SK-N-MC (cell line): Measurements from ENCODE around the gene ZKSCAN3.

Source experiments
- EZH2 ChIP-seq: fragments of 200-600 bp; sonication (generic); IDR thresholded peaks from one replicate; pipeline ENCODE4 v1.6.1; 2017; ENCODE audit warnings: antibody characterized with exemption
- POLR2AphosphoS5 ChIP-seq: IDR thresholded peaks from 2 replicates; pipeline ENCODE4 v1.6.1; 2012; ENCODE audit warnings: mild to moderate bottlenecking, low read depth, low read length, borderline replicate concordance

DNA sequence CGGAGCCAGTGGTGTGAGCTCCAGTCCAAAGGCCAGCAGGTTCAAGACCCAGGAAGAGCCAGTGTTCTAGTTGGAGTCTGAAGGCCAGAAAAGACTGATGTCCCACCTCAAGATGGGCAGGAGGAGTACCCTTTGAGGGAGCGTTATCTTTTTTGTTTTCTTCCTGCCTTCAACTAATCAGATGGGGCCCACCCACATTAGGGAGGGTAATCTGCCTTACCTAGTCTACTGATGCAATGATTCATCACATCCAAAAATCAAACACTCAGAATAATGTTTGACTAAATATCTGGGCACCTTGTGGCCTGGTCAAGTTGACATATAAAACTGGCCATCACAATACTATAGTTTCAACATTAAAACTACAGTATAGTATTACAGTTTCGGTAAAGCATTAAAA, 19.7 kb downstream of the ZKSCAN3 start:
- TF ChIP-seq EZH2: no peak
- no peak for TF ChIP-seq POLR2AphosphoS5
